ENCODE measurements around the gene FAM50B.

The FAM50B gene

DNA sequence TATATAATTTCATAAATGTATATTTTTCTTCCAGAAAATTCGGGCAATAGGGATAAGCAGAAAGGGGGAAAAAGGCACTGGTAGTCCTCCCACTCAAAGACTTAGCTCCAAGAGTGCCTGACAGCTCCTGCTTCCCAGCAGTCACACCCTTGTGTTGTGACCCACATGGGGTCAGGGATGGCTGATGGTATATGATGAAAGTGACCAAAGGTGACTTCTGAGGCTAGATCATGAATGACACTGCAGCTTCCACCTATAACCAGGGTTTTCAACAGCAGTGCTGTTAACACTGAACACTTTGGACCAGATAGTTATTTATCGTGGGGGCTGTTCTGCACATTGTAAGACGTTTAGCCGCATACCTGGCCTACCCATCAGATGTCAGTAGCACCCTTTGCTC is 22.3 kb downstream of the FAM50B start:
- in situ Hi-C loops (cut with HindIII; ENCODE audit: low sequenced_read_pairs), result no loop called here

DNA sequence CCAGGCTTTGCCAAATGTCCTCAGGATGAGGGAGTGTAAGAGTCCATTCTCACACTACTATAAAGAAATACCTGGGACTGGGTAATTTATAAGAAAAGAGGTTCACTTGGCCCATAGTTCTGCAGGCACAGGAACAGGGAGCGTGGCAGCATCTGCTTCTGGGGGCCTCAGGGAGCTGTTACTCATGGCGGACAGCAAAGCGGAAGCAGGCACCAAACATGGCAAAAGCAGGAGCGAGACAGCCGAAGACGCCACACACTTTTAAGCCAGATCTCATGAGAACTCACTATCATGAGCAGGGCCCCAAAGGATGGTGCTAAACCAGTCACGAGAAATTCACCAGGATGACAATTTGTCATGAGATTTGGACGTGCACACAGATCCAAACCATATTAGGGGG is 22.8 kb downstream of the FAM50B start:
- in situ Hi-C loops (cut with HindIII; ENCODE audit: low sequenced_read_pairs), result no loop called here

DNA sequence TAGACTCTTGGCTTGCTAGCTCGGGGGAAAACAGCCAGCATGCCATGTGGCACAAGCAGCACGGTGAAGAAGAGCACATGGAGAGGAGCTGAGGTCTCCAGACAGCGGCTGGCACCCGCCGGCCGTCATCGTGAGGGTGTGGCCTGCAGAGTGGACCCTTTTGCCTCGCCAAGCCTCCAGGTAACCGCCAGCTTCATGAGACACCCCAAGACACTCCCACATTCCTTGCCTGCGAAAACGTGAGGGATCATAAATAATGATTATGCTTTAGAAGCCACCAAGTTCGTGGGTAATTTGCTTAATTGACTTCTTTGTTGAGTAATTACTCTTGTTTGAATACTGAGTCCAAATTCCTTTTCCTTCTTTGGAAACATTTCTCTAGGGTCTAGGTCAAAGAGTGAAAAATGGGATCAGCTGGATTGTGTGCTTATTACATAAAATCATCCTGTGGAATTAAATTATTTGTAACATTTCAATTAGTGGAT is 23.2 kb downstream of the FAM50B start:
- in situ Hi-C loops (cut with HindIII; ENCODE audit: low sequenced_read_pairs), result no loop called here

GRCh38 chr6:3873051-3873450 is 23.9 kb downstream of the FAM50B start:
- in situ Hi-C loops (cut with HindIII; ENCODE audit: low sequenced_read_pairs), result no loop called here

- in situ Hi-C loops (cut with HindIII; ENCODE audit: low sequenced_read_pairs), result no loop called here
These were observed 24.9 kb downstream of the FAM50B start for GRCh38 chr6:3874069-3874468.

DNA sequence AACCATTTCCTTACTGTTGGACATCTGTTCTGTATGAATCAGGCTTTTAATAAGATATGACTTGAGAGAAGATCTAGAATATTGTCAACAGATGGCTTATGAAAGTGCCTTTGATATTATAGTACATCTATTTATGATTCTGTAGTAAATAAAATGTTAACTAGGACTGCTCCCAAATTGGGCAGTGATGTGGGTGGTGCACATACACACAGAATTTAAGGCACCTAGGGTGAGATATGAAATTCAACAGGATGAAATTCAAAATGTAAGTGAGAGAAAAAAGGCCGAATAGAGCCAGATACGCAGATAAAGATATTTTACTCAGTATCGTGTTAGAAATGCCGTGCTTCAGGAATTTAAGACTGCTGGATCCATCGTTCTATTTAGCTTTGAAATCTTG is 26.3 kb downstream of the FAM50B start:
- in situ Hi-C loops (cut with HindIII; ENCODE audit: low sequenced_read_pairs), result no loop called here

DNA sequence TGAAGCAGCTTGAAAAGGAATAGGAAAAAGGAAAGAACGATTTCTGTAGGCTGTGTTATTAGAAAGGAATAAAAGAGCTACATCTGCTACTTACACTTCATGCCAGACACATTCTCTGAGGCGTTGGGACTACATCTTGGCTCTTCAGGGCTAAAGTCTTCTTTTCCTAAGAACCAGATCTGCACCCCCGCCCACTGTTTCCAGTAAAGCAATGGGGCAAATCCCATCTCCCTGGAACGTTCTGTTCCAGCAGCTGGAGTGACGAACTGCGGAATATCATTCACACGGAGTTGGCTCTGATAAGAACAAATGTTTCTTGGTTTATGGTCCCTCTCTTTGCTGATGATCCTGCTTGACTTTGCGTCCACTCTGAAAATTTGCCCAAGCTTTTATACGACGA is 26.9 kb downstream of the FAM50B start:
- in situ Hi-C loops (cut with HindIII; ENCODE audit: low sequenced_read_pairs), result no loop called here

DNA sequence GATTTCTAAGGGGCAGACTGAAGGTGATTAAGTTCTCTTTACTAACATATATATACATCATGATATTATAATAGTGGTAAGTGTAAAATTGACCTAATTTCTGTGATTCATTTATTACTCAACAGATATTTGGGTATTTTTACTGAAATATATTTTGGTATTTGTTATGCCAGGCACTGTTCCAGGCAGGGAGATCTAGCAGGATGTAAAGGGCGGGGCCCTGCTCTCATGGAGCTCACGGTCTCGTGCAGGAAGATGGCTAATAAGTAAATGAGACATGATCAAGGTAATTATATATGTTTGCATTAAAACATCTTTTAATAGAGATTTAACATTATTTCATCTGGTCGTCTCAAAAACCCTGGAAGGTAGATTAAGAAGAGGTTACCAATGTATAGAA is 27.7 kb downstream of the FAM50B start:
- in situ Hi-C loops (cut with HindIII; ENCODE audit: low sequenced_read_pairs), result no loop called here

- in situ Hi-C loops (cut with HindIII; ENCODE audit: low sequenced_read_pairs), result no loop called here
These were observed 29.0 kb downstream of the FAM50B start for GRCh38 chr6:3878048-3878666.

GRCh38 chr6:3879194-3879952 is 30.2 kb downstream of the FAM50B start:
- in situ Hi-C loops (cut with HindIII; ENCODE audit: low sequenced_read_pairs), result no loop called here

GRCh38 chr6:3881711-3882421 is 32.7 kb downstream of the FAM50B start:
- in situ Hi-C loops (cut with HindIII; ENCODE audit: low sequenced_read_pairs), result no loop called here

DNA sequence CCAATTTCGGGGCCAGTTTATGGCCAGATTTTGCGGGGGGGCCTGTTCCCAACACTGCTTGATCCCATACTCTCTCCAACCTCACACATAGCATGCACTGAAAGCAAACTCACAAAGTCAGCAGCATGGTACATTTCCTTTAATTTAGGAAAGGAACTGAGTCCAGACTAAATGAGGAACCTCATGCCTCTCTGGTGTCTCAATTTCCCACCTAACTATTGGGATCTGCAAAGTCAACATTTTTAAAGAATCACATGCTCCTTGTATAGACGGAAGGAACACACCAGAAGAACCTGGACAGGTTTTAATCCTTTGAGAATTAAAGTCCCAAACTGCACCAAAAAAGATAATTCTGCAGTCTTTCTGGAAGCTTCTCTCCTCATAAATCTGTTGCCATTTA is 33.3 kb downstream of the FAM50B start:
- in situ Hi-C loops (cut with HindIII; ENCODE audit: low sequenced_read_pairs), result no loop called here

DNA sequence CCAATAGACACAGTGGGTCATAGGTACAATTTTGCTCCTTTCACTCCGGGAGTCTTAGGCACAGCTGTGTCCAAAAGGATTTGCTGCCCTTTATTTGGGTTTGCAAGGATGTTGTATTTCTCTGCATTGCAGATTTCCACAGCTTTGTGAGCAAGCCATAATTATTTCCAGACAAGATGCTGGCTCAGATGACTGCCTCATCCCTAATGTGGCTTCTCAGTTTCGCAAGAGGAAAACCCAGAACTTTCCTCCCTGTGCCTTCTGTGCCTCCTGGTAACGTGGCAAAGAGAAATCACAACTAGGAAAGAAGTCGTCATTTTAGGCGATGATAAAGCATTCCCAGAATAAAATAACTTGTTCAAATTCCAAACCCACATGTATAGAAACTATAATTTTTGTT is 33.7 kb downstream of the FAM50B start:
- in situ Hi-C loops (cut with HindIII; ENCODE audit: low sequenced_read_pairs), result no loop called here

GRCh38 chr6:3884007-3884745 is 35.0 kb downstream of the FAM50B start:
- in situ Hi-C loops (cut with HindIII; ENCODE audit: low sequenced_read_pairs), result no loop called here

DNA sequence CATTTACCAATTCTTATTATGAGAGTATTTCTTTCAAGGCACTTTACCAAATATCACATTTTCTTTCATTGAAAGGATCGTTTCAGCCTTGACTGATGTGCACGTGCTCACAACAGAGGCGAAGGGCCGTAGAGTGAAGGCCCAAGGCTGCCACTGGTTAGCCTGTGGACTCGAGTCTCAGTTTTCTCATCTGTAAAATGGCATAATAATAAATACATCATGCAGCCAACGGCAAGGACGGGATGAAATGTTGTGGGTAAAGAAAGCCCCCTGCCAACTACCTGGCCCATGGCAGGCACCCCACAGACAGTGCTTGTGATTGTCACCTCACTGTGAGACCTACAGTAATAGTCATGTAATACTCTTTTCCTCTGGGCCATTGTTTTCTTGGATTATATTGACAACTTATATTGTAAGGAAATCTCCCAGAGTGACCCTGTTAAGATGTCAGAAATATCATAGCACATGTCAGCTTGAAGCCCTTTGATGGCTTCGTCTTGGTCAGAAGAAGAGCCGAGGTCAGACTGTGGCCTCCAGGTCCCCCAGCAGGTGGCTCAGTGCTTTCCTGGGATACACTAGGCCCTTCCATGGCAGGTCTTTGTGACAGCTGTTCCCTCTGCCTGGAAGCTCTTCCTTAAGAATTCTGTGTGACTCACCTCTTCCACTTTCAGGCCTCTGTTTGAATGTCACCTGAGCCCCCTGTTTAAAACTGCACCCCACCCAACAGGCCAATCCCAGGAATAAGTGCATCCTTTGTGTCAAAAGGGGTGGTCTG is 36.3 kb downstream of the FAM50B start:
- in situ Hi-C loops (cut with HindIII; ENCODE audit: low sequenced_read_pairs), result no loop called here

DNA sequence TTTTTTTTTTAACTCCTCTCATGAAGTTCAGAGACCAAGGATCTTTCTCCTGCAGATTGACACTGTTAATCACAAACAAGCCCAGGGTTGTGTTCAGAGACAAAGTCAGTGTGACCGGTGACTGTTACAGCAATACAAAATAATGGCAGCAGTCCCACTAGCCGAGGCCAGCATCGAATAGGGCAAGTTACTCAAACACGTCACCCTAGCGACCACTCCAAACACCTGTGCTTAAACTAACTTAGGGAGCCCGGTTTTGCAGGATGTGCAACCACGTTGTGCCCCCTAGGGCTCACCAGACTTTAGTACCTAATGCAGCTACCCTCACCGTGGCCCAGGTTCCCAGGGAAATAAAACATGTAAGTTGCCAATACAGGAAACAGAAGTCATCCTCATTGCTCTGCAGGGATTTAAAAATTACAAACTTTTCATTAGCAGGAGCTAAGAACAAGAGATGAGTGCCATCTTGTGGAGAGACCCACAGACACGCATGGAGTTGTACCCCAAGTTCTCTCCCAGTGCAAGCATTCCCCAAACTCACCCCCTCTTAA is 38.1 kb downstream of the FAM50B start:
- in situ Hi-C loops (cut with HindIII; ENCODE audit: low sequenced_read_pairs), result no loop called here

DNA sequence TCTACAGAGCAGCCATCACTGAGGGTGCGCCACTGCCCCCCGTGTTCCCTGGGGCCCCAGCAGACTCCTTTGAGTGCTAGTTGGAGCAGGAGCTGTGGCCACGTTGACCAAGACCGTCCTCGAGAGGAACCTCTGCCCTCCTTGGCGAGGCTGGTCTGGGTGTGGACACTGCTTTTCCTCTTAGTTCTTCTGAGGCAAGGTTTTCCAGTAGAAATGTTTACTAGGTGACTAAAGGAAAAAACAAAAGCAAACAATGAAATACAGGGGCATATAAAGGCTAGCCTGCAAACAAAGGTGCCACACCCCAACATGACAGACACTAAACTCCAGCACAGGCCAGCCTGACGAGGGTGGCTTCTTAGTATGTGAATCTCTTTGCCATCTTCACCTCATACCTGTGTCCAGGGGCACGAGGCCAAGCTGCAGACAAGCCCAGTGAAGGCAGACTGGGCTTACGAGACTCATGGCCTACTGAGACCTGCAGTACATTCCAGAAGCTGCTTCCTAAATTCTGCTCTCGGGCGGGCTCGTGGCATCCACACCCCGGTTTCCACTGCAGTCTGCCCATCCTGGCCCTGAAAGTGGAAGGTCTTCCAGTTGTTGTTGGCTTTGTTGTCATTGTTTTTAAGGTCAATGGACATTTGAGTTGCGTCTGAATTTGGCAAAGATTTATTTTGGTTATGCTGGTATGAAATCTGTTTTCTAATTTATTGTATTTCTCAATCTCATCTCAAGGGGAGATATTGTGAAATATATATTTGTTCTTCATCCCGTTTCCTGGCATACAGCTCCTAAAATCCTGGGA is 39.2 kb downstream of the FAM50B start:
- in situ Hi-C loops (cut with HindIII; ENCODE audit: low sequenced_read_pairs), result no loop called here

GRCh38 chr6:3890047-3890446 is 40.9 kb downstream of the FAM50B start:
- in situ Hi-C loops (cut with HindIII; ENCODE audit: low sequenced_read_pairs), result no loop called here

- in situ Hi-C loops (cut with HindIII; ENCODE audit: low sequenced_read_pairs), result no loop called here
These were observed 42.7 kb downstream of the FAM50B start for GRCh38 chr6:3891883-3892282.
